IPS-18a (cell line): Measurements from ENCODE around the gene NBR1.
"Not testable (repeated sequence)": the region's sequence is repeated elsewhere in the genome, so short reads cannot be mapped to it uniquely, and the experiment has no call there.

ENCODE experiments used
- H3K27ac ChIP-seq: one replicate; pipeline ENCODE4 v1.5.1; 2013; ENCODE audit warnings: low read length
- H3K27me3 ChIP-seq: one replicate; pipeline ENCODE4 v1.6.1; 2013; ENCODE audit warnings: mild to moderate bottlenecking, low read length; ENCODE audit not compliant: control insufficient read depth, insufficient read depth
- H3K36me3 ChIP-seq: one replicate; pipeline ENCODE4 v1.6.1; 2013; ENCODE audit warnings: low read depth, low read length; ENCODE audit not compliant: control insufficient read depth
- H3K4me1 ChIP-seq: one replicate; pipeline ENCODE4 v1.6.1; 2013; ENCODE audit warnings: low read depth, low read length; ENCODE audit not compliant: control insufficient read depth
- H3K4me3 ChIP-seq: one replicate; pipeline ENCODE4 v1.5.1; 2013; ENCODE audit warnings: low read length
- H3K9ac ChIP-seq: one replicate; pipeline ENCODE4 v1.6.1; 2013; ENCODE audit warnings: mild to moderate bottlenecking, low read length, moderate library complexity
- H3K9me3 ChIP-seq: one replicate; pipeline ENCODE4 v1.6.1; 2013; ENCODE audit warnings: low read depth, low read length; ENCODE audit not compliant: control insufficient read depth

The NBR1 gene

DNA sequence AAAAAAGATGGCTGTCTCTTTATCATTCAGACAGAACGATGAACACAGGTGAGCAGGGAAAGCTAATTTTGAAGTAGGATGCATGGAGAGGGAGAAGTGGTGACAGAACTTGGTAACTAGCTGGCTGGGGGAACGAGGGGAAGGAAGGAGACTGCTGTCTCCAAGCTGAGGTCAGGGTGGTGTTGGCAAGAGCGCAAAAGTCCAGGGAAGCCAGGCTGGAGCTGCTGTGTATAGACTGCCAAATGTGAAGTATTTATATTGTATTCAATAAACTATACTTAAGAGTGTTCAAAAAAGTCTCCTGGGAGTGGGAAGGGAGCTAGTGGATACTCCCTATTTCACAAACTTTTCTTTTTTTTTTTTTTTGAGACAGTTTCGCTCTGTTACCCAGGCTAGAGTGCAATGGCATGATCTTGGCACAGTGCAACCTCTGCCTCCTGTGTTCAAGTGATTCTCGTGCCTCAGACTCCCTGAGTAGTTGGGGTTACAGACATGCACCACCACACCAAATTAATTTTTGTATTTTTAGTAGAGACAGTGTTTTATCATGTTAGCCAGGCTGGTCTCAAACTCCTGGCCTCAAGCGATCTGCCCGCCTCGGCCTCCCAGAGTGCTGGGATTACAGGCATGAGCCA, 48.8 kb downstream of the NBR1 start:
- no peak overlapping the region for H3K27ac ChIP-seq
- H3K9me3 ChIP-seq: no peaks in the 10 kb centered on the region
- no peak overlapping the region for H3K9ac ChIP-seq
- H3K4me1 ChIP-seq: no peaks in the 10 kb centered on the region
- no peaks in the 10 kb centered on the region for H3K27me3 ChIP-seq
- peaks cover 3% of the 10 kb centered on the region for H3K36me3 ChIP-seq
- no peak overlapping the region for H3K4me3 ChIP-seq

- H3K4me1 ChIP-seq: no peaks in the 10 kb centered on the region
- H3K4me3 ChIP-seq: no peak overlapping the region
- peaks cover 3% of the 10 kb centered on the region for H3K36me3 ChIP-seq
- H3K27me3 ChIP-seq: no peaks in the 10 kb centered on the region
- no peak overlapping the region for H3K27ac ChIP-seq
- no peak overlapping the region for H3K9ac ChIP-seq
- no peaks in the 10 kb centered on the region for H3K9me3 ChIP-seq
Measured at GRCh38 chr17:43220511-43221125, 49.6 kb downstream of the NBR1 start.

DNA sequence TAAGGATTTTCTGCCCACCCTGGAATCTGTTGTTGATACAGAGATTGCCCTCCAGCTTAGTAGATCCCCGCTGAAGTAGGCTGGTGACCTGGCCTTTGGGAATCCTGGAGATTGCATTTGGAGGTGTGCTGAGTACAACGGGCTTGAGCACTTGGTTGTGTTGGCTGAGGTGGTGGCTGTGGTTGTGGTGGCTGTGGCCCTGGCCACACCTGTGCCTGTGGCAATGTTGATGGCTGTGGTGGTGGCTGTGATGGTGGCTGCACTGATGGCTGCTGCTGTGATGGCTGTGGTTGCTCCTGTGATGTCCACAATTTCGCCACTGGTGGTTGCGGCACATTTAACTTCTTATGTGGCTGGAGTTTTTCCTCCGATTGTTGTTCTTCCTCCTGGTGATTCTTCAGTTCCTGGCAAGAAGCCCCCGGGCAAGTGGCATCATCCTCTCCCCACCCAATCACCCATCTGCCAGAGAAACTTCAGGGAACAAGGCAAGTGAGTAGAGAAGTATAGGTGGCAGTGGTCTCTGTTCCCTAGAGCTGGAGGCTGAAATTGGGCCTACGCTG, 53.2 kb downstream of the NBR1 start:
- Histone ChIP-seq H3K36me3 (no peaks in the 10 kb centered on the region), H3K27me3 (no peaks in the 10 kb centered on the region), H3K9me3 (no peaks in the 10 kb centered on the region), H3K4me1 (no peaks in the 10 kb centered on the region), H3K4me3 (no peak overlapping the region), H3K27ac (no peak overlapping the region), H3K9ac (no peak overlapping the region)

DNA sequence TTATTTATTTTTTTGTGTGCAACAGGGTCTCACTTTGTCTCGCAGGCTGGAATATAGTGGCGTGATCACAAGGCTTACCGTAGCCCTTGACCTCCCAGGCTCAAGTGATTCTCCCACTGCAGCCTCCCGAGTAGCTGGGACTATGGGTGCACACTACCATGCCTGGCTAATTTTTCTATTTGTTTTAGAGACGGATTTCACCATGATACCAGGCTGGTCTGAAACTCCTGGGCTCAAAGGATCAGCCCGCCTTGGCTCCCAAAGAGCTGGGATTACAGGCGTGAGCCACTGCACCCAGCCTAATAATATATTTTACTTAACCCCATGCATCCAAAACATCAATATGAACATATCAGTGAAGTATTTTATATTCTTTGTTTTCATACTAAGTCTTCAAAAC, 55.4 kb downstream of the NBR1 start:
- no peak overlapping the region for H3K27ac ChIP-seq
- H3K36me3 ChIP-seq: no peaks in the 10 kb centered on the region
- no peaks in the 10 kb centered on the region for H3K27me3 ChIP-seq
- H3K4me1 ChIP-seq: no peaks in the 10 kb centered on the region
- no peak overlapping the region for H3K4me3 ChIP-seq
- H3K9me3 ChIP-seq: no peaks in the 10 kb centered on the region
- no peak overlapping the region for H3K9ac ChIP-seq

- H3K4me3 ChIP-seq: not testable (repeated sequence)
Measured at GRCh38 chr17:43228020-43228782, 57.2 kb downstream of the NBR1 start, which contains the start of gene CCDC200. CCDC200 (minus strand) TSS chr17:43228623; CDS start chr17:43228554, 69 bp downstream.

DNA sequence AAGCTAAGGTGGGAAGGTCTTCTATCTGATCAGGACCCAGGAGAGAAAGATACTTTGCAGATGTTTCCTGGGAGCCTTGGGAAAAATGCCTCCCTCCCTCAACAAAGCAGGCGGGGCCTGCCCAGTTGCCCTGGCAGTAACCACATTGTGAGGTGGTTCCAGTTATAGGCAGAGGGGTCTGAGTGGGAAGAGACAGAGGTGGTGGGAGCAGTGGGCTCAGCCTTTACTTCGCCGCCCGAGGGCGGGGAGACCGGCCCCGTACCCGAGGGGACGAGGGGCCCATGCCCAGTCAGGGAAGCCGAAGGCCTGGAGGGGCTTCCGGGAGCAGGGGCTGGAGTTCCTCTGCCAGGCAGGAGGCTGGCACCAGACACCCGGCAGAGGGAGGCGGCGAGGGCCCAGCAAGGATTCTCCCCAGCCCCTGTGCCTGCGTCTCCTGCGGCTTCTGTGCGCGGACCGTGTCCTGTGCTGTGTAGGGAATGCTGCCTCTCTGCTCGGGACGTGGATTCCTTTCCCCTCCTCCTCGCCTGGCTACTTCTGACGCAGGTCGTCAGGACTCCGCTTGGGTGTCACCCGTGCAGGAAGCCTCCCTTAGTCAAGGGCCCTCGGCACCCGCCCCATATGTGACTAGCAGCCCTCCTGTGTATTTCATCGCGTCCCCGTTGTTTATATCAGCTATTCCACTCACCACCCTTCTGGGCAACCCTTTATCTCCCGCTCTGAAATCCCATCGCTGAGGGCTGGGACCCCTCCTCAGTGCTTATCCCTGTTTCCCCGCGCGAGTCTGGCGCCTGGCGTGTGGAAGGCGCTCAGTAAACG, 60.4 kb downstream of the NBR1 start:
- not testable (repeated sequence) for H3K4me3 ChIP-seq, H3K27me3 ChIP-seq, H3K27ac ChIP-seq, H3K36me3 ChIP-seq, H3K4me1 ChIP-seq, H3K9me3 ChIP-seq, H3K9ac ChIP-seq

More at GRCh38 chr17:43228020-43228782, 57.2 kb downstream of the NBR1 start, which contains the start of gene CCDC200:
- not testable (repeated sequence) for H3K27me3 ChIP-seq, H3K27ac ChIP-seq, H3K9me3 ChIP-seq, H3K36me3 ChIP-seq, H3K9ac ChIP-seq, H3K4me1 ChIP-seq

DNA sequence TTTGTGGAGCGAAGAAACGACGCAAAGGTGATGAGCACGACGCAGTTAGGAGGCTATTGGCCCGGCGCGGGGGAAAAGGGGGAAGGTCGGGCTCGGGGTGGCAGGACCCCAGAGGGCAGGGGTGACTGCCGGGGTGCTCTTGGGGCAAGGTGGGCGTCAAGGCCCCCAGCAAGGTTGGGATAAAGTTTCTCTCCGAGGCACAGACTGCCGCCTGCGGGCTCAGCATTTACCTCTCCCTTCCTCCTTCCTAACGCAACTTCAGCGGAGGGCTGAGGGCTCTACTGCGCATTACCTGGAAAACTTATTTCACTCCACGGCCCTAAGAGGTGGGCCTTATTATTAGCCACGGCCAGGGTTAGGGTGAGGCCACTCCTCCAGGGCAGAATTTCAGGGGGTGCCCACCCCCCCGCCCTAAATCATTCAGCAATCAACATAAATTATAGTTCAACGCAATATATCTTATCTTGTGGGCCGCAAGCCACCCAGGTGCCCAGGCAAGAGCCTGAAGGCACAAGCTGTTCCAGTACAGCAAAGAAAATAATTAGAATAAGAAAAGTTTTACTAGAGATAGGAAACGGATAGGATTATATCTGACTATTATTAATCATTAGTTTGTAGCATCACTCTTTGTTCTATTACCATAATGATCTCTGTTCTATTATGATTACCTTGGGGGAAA, 61.1 kb downstream of the NBR1 start:
- not testable (repeated sequence) for H3K27me3 ChIP-seq, H3K4me1 ChIP-seq, H3K27ac ChIP-seq, H3K9ac ChIP-seq, H3K4me3 ChIP-seq, H3K36me3 ChIP-seq, H3K9me3 ChIP-seq

- H3K4me3 ChIP-seq, H3K27me3 ChIP-seq, H3K36me3 ChIP-seq, H3K27ac ChIP-seq, H3K9me3 ChIP-seq, H3K9ac ChIP-seq, H3K4me1 ChIP-seq: not testable (repeated sequence)
Measured at GRCh38 chr17:43233263-43233662, 62.2 kb downstream of the NBR1 start.

- H3K36me3 ChIP-seq, H3K4me3 ChIP-seq, H3K27me3 ChIP-seq, H3K27ac ChIP-seq, H3K4me1 ChIP-seq, H3K9ac ChIP-seq, H3K9me3 ChIP-seq: not testable (repeated sequence)
Measured at GRCh38 chr17:43233877-43234276, 62.9 kb downstream of the NBR1 start, which contains the start of gene RNU2-1. RNU2-1 (minus strand) TSS chr17:43233977.

- H3K9ac ChIP-seq, H3K4me1 ChIP-seq, H3K36me3 ChIP-seq, H3K9me3 ChIP-seq, H3K4me3 ChIP-seq, H3K27me3 ChIP-seq, H3K27ac ChIP-seq: not testable (repeated sequence)
Measured at GRCh38 chr17:43239597-43239996, 68.6 kb downstream of the NBR1 start.
